Smooth muscle cell of trachea (primary cell): ENCODE data around the gene MAGEH1. TPM values are rescaled to one million over a fixed set of nuclear protein-coding genes. Genes with fewer than 3 reads are reported as not detected.

Experiments used
- total RNA-seq: library from RNA; depleted of rRNA; stranded (reverse); fragments of >200 nt; gene quantifications from 2 replicates; pipeline ENCODE4 v1.2.1, GENCODE V29; 2014

The MAGEH1 gene, protein sequence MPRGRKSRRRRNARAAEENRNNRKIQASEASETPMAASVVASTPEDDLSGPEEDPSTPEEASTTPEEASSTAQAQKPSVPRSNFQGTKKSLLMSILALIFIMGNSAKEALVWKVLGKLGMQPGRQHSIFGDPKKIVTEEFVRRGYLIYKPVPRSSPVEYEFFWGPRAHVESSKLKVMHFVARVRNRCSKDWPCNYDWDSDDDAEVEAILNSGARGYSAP
- 34.2 and 39.0 TPM in 2 replicates for total RNA-seq

GRCh38 chrX:55451990-55452832 is at the start of gene MAGEH1:
TSS of gene MAGEH1 (plus strand) at chrX:55452127. CDS start at chrX:55452375, 248 bp downstream.

GRCh38 chrX:55489314-55490009 is 37.5 kb downstream of the MAGEH1 start, which contains the start of gene USP51:
TSS of gene USP51 (minus strand) at chrX:55489848. CDS start at chrX:55488939, 909 bp downstream.

Other genes with a start within 250 kb of the MAGEH1 start
- not detected in 2 replicates for gene PAGE5, start 231.8 kb upstream of the MAGEH1 start, total RNA-seq
- not detected in 2 replicates for gene PAGE3, start 187.2 kb upstream of the MAGEH1 start, total RNA-seq
- gene USP51, start 37.7 kb downstream of the MAGEH1 start, total RNA-seq: 1.9 and 2.8 TPM in 2 replicates
- not detected in 2 replicates for gene FOXR2, start 171.3 kb downstream of the MAGEH1 start, total RNA-seq